Inferior parietal cortex (tissue), 1 donor: ENCODE results near the gene TJP3.

Experiments
- DNase-seq: peaks from one replicate; pipeline ENCODE4 v3.0.0-alpha.2; 2016; ENCODE audit errors: extremely low spot score

Gene TJP3

DNA sequence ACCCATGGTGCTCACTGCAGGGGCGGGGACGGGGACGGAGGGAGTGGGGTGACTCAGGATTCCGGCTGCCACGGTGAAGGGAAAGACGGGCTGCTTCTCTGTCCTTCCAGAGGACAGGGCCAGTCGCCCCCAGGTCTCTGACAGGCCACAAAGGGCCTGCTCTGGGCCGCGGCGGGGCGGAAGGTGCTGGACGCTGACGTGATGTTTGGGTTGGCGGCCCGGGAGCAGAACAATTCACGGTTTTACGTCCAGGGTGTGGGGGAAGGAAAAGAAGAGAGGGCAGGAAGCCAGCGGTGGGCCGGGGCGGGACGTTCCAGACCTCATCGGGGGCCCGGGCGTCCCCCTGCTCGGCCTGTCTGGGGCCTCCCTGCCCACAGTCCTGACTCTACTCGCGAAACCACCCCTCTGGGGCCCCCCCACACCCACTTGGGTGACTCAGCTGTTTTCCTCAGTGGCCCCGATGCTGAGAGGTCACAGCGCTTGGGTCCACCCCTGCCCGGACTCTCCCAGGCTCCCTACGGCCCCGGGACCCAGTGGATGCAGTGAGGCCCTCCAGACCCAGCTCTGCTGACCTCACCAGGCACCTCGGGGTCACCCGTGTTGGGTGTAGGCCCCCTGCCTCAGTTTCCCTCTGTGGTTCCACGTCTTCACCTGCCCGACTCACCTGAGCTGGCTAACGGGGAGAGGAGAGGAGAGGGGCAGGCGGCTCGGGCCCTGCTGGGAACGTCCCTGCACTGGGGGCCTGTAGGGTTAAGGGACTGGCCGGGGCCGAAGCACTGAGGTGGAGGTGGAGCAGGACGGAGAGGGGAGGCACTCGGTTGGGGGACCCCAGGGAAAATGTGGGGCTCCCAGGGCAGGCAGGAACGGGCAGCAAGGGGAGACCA is 37.1 kb upstream of the TJP3 start:
- DNase-seq = no peak

DNA sequence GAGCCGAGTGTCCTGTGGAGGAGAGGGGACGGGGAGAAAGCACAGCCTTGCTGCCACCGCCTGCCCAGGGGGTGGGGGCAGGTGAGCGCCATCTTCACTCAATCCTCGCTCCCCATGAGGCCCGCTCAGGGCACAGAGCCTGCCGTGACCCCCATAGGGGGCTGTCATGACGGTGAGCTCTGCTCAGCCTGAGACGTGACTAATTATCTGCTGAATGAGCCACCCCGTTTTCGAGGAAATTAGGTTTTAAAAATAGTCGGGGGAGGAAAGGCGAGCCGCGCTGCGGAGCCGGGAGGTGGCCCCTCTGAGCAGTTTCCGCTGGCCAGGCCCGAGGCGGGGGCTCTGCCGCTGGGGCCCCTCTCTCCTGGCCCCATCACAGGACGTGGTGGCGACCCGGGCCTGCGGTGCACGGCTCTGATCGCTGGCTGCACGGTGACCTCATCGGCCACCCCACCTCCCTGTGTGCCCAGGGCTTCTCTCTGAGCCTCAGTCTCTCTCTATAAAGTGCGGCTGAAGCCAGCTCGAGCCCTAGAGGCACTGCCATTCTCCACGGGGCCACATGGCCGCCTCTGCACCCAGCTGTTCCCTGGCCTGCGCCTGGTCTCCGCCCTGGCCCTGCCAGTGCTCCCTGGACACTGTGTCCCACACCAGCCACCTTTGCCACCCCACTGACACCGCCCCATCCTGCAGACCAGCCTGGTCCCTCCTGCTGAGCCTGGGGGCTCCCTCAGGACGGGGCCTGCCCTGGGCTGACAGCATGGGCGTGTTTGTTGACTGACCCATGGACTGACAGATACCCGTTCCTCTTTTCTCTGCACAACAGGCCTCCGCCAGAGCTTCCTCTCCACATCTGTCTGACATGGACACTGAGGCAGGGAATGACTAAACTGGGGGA is 36.3 kb upstream of the TJP3 start:
- no peak for DNase-seq

DNA sequence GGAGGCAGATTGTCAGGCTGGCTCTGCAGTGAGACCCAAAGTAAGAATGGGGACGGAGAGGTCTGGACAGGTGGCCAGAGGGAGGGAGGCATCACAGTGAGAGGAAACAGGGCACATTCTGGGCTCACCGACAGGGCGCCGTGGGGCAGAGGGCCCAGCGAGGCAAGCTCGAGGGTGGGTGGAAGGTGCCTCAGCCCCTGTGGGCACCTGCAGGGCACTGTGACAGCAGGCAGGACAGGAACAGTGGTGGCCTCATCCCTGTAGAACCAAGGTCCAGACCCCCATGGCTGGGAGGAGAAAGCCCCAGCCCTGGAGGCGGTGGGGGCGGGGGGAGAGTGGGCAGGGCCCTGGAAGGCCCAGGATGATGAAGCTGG is 35.6 kb upstream of the TJP3 start:
- DNase-seq = no peak

DNA sequence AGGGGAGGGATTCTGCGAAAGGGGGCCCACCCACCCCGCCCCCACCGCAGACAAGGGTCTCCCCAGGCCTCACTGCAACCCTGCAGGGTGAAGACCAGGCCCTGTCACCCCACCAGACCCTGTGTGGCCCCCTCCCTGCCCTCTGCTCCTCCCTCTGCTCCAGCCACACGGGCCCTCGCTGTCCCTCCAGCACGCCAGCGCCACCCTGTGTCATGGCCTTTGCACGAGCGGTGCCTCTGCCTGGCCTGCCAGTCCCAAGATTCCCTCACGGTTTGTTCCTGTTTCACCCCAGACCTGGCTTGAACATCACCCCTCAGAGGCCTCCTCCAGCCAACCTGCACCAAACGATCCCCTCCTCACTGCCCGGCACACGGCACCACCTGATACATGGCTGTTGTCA is 35.2 kb upstream of the TJP3 start:
- no peak for DNase-seq

DNA sequence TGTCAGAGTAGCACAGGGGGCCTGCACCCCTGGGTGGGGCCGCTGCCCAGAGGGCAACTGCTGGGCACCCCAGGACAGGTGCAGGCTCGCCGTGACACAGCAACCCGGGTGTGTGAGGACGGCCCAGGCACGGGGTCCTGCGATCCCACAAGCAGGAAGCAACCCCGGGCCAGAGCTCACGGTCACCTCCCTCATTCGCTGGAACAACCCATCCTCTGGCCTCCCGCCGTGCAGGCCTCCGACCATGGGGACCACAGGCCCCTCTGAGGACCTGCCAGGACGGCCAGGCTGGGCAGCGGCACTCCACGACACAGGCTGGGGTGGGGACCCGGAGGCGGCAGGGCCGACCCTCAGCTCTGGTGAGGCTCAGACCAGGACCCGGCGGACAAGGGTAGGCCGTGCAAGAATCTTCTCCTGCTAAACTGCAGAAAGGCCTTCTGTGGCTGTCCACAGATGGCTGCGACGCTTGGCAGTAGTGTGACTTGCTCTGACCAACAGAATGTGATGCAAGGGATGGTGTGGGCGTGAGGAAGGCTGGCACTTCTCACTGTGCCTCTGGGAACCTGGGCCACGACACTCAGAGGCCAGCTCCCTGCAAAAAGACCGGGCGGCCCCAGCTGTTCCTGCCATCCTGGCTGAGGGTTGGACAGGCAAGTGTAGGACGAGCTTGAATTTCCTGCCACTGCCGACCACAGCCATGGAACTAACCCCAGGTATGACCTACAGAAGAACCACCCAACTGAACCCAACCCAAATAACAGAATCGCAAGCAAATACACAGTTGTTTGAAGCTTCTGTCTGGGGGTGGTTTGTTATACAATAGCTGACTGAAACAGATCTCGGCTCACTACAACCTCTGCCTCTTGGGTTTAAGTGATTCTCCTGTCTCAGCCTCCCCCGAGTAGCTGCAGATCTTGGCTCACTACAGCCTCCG is 34.4 kb upstream of the TJP3 start:
- no peak for DNase-seq

DNA sequence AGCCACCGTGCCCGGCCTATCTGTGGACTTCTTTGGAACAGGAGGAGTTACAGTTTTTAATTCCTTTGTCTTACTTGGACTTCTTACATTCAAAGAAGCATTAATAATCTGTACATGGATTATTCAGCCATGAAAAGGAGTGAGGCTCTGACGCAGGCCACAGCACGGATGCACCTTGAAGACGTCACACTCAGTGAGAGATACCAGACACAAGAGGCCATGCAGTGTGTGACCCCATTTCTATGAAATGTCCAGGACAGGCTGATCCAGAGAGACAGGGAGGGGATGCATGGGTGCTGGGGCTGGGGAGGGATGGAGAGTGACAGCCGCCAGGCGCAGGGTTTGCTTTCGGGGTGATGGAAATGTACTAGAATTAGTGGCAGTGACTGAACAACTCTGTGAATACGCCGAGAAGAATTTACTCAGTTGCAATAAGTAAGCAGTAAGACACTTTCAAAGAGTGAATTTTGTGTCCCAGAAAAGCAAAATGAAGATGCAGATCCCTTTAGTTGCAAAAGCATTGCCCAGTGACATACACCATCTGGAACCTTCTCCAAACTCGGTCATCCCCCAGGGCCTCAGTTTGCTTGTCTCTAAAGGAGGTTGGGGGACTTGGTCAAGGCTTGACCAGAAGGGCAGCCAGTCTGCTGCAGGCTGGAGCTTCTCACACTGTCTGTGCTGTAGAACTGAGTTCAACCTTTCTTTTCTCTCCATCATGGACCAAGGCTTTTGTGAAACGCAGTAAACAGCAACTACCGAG is 33.2 kb upstream of the TJP3 start:
- DNase-seq = no peak

DNA sequence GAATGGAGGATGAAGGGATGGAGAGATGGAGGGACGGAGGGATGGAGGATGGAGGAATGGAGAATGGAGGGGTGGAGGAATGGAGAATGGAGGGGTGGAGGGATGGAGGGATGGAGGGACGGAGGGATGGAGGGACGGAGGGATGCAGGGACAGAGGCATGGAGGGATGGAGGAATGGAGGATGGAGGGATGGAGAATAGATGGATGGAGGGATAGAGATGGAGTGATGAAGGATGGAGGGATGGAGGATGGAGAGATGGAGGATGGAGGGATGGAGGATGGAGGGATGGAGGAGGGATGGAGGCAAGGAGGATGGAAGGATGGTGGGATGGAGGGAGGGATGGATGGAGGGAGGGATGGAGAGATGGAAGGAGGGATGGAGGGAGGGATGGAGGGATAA is 30.0 kb upstream of the TJP3 start:
- no peak for DNase-seq

DNA sequence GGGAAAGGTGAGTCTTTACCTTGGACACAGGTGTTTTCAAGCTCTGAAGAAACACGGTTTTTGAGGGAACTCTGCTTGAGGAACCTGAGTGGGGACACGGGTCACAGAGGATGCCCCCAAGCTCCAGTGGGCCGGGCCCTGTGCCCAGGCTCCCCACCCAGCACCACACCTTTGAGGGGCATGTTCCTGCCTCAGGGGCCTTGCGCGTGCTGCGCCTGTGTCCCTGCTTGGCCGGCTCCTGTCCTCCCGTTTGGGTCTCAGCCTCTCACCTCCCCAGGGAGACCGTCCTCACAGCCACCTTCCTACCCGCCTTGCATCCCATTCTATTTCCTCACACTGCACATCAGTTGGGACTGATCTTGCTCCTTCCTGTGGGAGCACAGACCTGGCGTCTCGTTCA is 29.0 kb upstream of the TJP3 start:
- DNase-seq = no peak

DNA sequence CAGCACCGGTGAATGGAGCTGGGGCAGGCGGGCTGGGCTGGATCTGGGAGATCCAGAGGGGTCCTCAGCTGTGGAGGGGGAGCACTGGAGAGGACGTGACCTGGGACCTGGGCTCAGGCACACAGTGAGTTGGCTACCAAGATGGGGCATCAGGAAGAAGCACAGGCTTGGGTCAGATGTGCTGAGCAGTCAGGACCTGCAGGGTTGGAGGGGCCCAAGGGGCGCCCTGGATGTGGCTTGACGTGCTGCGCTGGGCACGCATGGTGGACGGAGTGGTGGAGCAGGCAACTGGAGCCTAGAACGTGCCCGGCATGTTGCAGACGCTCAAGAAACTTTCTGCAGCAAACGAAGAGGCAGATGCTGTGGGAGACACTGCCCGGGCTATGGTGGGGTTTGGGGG is 28.6 kb upstream of the TJP3 start:
- DNase-seq = no peak

DNA sequence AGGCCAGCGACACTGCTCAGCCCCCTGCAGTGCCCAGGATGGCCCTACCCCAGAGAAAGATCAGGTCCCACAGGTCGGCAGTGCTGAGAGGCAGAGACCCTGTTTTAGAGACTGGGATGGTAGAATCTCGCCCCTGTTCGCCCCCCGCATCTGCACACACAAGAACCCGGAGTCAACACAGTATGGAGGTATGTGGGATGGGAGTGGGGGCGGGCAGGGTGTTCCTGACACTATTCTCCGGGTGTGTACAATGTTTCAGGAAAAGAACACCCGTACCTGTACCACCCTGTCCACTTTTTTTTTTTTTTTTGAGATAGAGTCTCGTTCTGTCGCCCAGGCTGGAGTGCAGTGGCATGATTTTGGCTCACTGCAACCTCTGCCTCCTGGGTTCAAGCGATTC is 27.2 kb upstream of the TJP3 start:
- DNase-seq = no peak

DNA sequence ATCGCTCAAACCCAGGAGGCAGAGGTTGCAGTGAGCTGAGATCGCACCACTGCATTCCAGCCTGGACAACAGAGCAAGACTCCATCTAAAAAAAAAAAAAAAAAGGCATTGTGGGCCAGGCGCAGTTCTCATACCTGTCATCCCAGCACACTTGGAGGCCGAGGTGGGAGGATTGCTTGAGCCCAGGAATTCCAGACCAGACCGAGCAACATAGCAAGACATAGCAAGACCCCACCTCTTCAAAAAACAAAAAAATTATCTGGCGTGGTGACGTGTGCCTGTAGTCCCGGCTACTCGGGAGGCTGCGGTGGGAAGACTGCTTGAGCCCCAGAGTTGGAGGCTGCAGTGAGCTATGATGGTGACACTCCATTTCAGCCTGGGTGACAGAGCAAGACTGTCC is 25.9 kb upstream of the TJP3 start:
- no peak for DNase-seq

DNA sequence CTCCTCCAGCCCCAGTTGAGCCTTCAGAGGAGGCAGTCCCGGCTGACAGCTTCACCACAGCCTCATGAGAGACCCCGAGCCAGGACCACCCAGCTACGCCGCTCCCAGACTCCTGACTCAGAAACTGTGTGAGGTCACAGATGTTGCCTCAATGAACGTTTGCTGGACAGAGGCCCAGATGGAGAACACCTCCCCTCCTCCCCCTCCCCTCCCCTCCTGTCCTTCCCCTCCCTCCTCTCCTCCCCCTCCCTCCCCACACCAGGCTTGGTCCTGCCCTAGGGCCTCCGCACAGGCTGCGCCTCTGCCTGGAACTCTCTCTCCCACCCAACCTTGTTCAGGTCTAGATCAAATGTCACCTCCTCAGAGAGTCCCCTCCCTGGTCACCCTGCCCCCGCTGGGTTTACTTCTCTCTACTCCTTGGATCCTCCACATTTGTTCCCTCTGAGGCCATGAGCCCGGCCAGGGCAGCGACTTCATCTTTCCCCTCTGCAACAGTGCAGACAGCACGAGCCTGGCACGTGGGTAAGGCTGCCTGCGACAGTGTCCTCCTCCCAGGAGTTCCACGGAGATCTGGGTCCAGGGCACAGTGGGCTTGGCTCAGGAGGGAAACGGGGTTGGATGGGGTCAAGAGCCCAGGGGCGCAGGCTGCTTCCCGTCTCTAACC is 25.3 kb upstream of the TJP3 start:
- DNase-seq = no peak

DNA sequence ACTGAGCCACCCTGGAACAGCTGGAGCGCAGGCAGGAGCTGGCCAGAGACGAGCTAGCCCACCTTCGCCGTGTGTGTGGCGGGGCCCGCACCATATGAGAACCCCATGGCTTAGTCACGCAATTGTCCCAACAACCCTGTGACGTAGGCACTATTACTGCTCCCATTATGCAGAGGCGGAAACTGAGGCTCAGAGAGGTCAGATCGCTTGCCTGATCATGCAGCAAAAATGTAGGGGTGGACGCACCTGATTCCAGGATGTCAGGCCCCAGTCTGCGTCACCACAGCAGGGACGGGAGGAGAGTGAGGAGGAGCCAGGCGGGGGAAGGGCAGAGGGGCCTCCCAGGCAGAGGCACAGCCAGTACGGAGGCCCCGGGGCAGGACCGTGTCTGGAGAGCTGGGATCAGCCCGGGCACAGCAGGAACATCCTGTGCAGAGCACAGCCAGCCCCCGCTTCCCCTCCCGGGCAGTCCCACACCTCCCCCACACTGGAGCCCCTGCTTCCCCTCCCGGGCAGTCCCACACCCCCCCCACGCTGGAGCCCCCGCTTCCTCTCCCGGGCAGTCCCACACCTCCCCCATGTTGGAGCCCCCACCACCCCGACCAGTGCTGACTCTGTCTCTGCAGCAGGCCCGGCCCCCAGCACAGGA is 24.7 kb upstream of the TJP3 start:
- DNase-seq = no peak

DNA sequence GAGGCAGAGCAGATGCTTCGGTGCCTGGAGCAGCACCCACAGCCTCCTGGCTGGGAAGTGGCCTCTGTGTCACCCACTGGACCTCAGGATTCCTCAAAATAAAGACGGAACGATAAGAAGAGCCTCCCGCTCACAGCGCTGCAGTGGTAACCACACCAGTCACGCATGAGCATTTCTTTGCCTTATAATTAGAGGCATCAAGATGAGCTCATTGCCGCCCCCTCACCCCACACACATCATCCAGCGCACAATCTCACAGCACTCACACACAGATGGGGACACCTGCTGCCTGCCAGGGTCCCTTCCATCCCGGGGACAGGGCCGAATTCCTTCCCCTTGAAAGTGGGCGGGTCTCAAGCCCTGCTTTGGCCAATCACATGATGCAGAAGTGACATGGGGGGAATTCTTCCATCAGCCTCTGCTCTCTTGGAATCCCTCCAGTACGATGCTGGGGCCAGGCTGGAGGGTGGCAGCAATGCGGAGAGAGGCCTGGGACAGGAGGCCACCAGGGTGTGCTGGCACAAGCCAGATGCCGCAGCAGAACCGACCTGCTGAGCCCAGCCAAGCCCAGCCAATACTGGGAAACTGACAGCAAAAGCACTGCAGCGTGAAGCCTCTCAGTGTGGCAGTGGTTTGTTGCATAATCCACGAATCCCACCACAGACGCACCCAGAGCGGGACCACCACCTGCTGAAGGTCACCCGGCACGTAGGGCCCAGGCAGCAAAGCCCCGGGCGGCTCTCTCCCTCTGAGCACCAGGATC is 23.9 kb upstream of the TJP3 start:
- no peak for DNase-seq

DNA sequence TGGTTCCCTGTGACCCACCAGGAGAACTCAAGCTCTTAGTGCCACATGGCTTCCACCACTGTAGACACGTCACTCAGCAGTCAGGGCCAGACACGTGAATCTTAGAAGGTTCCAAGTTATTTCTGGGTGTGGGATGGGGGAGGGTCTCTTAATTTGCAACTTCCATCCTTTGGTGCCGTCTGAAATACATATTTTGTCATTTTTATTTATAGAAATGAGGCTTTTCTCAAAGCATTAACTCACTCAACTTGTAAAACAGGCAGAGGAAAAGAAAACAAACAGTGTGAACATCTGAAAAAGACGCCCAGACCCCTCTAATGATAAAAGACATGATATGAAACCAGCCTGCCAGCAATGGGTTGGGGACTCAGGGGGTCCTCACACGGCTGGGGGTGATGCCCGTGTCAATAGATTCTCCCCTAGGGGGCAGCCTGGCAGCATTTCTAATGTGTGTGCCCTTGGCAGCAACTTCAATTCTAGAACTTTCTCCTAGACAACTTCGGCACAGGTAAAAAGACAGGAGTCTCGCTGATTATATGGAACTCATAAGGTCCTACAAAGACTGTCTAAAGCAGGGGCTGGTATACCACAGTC is 23.3 kb upstream of the TJP3 start:
- DNase-seq = no peak

DNA sequence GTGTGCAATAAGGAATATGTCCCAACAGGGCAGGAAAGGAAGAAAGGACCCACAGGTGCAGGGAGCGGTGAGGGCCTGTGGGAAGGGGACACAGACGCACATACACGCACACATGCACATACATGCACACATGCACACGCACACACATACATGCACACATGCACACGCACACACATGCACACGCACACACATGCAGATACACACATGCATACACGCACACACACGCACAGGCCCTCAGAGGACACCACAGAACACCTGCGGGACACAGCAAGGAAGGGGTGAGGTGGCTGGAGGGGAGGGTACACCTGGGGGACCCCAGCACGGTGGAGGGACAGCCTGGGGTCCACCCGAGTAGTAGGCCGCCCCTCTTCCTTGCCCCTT is 20.8 kb upstream of the TJP3 start:
- no peak for DNase-seq

DNA sequence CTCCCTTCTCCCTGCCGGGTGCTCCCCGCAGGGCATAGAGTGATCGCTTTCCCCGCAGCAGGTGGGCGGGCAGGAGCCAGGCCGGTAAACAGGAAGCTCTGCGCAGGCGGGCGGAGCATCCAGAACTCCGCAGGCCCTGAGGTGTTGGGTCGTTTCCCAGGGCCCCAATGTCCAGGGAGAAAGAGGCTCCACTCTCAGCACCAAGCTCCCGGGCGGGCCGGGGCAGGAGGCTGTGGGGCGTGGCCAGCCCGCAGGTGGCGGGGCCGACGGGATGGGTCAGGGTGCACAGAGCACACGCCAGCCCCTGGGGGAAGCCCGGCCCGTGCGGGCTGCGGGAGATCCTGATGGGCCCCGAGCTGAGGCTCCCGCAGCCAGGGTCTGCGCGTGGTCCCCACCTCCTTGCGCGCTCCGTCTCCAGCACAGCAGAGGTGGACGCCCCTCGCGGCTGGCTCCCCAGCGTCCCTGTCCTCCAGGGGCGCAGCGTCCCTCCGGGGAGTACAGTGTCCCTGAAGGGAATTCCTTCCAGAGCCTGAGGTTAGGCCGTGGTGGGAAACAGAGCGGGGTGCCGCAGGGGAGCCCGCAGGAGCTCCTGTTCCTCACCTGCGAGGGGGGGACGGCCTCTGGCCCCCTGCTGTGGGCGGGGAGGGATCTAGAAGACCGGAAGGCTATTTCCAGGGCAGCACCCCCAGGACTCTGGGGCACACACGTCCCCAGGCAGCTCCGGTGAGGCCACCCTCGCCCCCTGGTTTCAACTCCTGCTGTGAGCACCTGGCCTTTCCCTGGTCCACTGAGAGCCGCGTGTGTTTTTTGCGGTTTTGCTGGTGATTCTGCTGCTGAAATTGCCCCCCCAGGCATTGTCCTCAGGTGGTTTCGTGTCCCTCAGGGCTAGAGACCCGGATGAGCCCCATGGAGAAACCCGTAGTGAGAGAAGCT is 20.1 kb upstream of the TJP3 start:
- no peak for DNase-seq
